T-cell (primary cell): Measurements from ENCODE around the gene ZNF236. TPM values are rescaled to one million over a fixed set of nuclear protein-coding genes. Genes with fewer than 3 reads are reported as not detected.

Source experiments
- ATAC-seq, 4 experiments: fragments of 200-7000 bp in 3 of 4; fragments of 150-1000 bp in 1 of 4; cut with Tn5 transposase; replicated peaks in 1 of 4; 1 replicate in 3 of 4; 2 replicates in 1 of 4; pipeline ENCODE4 v1.10.0; 2021; ENCODE audit warnings: moderate library complexity in 3 of 4, mild to moderate bottlenecking in 2 of 4, moderate number of reproducible peaks in 1 of 4
- CTCF ChIA-PET, 2 donors: fragments of 300-600 bp; sonication (Branson Sonifier 250); formaldehyde crosslinking; loops; one replicate each; lab custom pipeline; 2022; ENCODE audit warnings: antibody characterized with exemption in 2 of 2; lab: Charles Lee
- POLR2A ChIA-PET, 2 donors: fragments of 300-600 bp; sonication (Branson Sonifier 250); formaldehyde crosslinking; loops; one replicate each; lab custom pipeline; 2022; ENCODE audit warnings: antibody characterized with exemption in 2 of 2; lab: Charles Lee
- DNase-seq, 35 experiments: peaks; one replicate each; pipeline versions ENCODE4 v3.0.0 to v3.0.0-alpha.2; 2013 to 2023
- H3K27ac ChIP-seq: one replicate; pipeline ENCODE4 v1.5.1; 2013; ENCODE audit warnings: low read length
- H3K27me3 ChIP-seq, 2 experiments: replicated peaks in 1 of 2; 1 replicate in 1 of 2; 2 replicates in 1 of 2; pipeline versions ENCODE4 v1.6.1 to v1.7.0; 2013; ENCODE audit warnings: low read length in 1 of 2, mixed read lengths in 1 of 2; ENCODE audit not compliant: control insufficient read depth in 2 of 2, insufficient read depth in 2 of 2; ENCODE audit errors: extremely low read depth in 1 of 2
- H3K36me3 ChIP-seq, 2 donors: 1 replicate in 1 of 2; 2 replicates in 1 of 2; pipeline versions ENCODE4 v1.6.1 to v1.7.0; 2013; ENCODE audit warnings: low read length in 1 of 2; ENCODE audit not compliant: control insufficient read depth in 2 of 2, insufficient read depth in 1 of 2; ENCODE audit errors: extremely low read depth in 1 of 2
- H3K4me1 ChIP-seq, 2 experiments: 1 replicate in 1 of 2; 2 replicates in 1 of 2; pipeline versions ENCODE4 v1.6.1 to v1.7.0; 2013; ENCODE audit warnings: low read length in 2 of 2, mixed read lengths in 1 of 2; ENCODE audit not compliant: insufficient read depth in 2 of 2, control insufficient read depth in 1 of 2; ENCODE audit errors: extremely low read depth in 1 of 2
- H3K4me3 ChIP-seq, 2 donors: 1 replicate in 1 of 2; 2 replicates in 1 of 2; pipeline versions ENCODE4 v1.5.1 to v1.7.0; 2013; ENCODE audit warnings: mild to moderate bottlenecking in 2 of 2, low read length in 1 of 2, moderate library complexity in 1 of 2; ENCODE audit not compliant: control insufficient read depth in 1 of 2; ENCODE audit errors: extremely low read depth in 1 of 2
- H3K9me3 ChIP-seq: 2 replicates; pipeline ENCODE4 v1.7.0; 2013
- H3K27ac Mint-ChIP-seq, 2 donors: one replicate each; pipeline ENCODE4 v1.8.0; 2020 to 2021; ENCODE audit warnings: mild to moderate bottlenecking in 2 of 2, mixed read lengths in 2 of 2
- H3K27me3 Mint-ChIP-seq, 2 donors: one replicate each; pipeline ENCODE4 v1.8.0; 2021 to 2022; ENCODE audit warnings: mixed read lengths in 2 of 2
- H3K36me3 Mint-ChIP-seq: one replicate; pipeline ENCODE4 v1.8.0; 2021; ENCODE audit warnings: mixed read lengths
- H3K4me1 Mint-ChIP-seq, 3 donors: one replicate each; pipeline ENCODE4 v1.8.0; 2020 to 2022; ENCODE audit warnings: mixed read lengths in 3 of 3, mild to moderate bottlenecking in 1 of 3
- H3K4me3 Mint-ChIP-seq, 3 donors: one replicate each; pipeline ENCODE4 v1.8.0; 2020 to 2022; ENCODE audit warnings: mild to moderate bottlenecking in 3 of 3, mixed read lengths in 3 of 3, moderate library complexity in 3 of 3
- H3K9me3 Mint-ChIP-seq, 3 donors: one replicate each; pipeline ENCODE4 v1.8.0; 2020 to 2022; ENCODE audit warnings: mixed read lengths in 3 of 3
- WGBS: methylation state at CpG from one replicate; pipeline ENCODE4 v1.1.5; 2013; ENCODE audit warnings: missing lambda C conversion rate; ENCODE audit not compliant: insufficient coverage; 5-methylcytosine and 5-hydroxymethylcytosine counted together
- total RNA-seq, 35 experiments: library from RNA in 6 of 35; stranded (reverse) in 6 of 35; fragments of 120-200 nt in 1 of 35; gene quantifications; one replicate each; pipeline versions ENCODE4 v1.2.1 to v1.2.4 and lab custom pipeline; 2013 to 2026

The ZNF236 gene
- total RNA-seq, 5 donors from 2014 or later (not counting 1 experiment from before 2014, with no cell fraction given): 24.6 to 33.3 (median 28.4) TPM

GRCh38 chr18:76837071-76837470 is 14.7 kb downstream of the ZNF236 start:
- no peak overlapping the region for H3K27ac Mint-ChIP-seq
- no peak overlapping the region for H3K27ac ChIP-seq
- H3K9me3 Mint-ChIP-seq: no peaks in the 10 kb centered on the region
- H3K4me3 ChIP-seq: no peak overlapping the region
- peaks cover 7% of the 10 kb centered on the region for H3K36me3 Mint-ChIP-seq
- ChIA-PET CTCF (interaction anchor here in 1 of 2 donors (0.7 kb wide), 1 partner anchor 38 kb away, joined by 5 read pairs; no protein-coding TSS in a partner anchor), POLR2A (no interaction called here)
- H3K9me3 ChIP-seq: no peaks in the 10 kb centered on the region
- peaks cover 38 to 60% (median 42%) of the 10 kb centered on the region in 3 donors for H3K4me1 Mint-ChIP-seq
- no peaks in the 10 kb centered on the region for H3K27me3 ChIP-seq
- DNase-seq: no peak
- H3K4me3 Mint-ChIP-seq: no peak overlapping the region
- no peaks in the 10 kb centered on the region for H3K4me1 ChIP-seq
- no peaks in the 10 kb centered on the region for H3K36me3 ChIP-seq
- WGBS: no CpG with 5 or more reads among the region's 6 CpGs
- H3K27me3 Mint-ChIP-seq: no peaks in the 10 kb centered on the region
- no peak for ATAC-seq

DNA sequence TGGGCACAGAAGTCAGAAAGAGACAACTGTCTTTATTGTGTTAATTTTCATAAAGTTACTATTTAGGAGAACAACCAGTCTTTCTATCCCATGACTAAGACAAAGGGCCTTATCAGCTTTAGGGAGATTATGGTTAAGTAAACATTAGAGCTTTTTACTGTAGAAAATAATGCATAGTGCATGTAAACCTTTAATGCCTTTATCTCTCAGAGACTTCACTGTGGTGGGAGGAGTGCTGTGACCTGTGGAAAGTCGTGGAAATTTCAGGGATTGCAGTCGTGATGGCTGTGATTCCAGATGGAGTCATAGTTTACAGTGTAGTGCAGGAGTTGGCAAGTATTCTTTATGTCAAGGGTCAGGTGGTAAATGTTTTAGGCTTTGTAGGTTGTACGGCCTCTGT is 15.8 kb downstream of the ZNF236 start:
- Mint-ChIP-seq H3K27me3 (no peaks in the 10 kb centered on the region), H3K27ac (no peak overlapping the region), H3K4me1 (peaks cover 33 to 49% (median 37%) of the 10 kb centered on the region in 3 donors), H3K36me3 (peaks cover 4% of the 10 kb centered on the region), H3K9me3 (no peaks in the 10 kb centered on the region), H3K4me3 (no peak overlapping the region)
- Histone ChIP-seq H3K36me3 (no peaks in the 10 kb centered on the region), H3K4me1 (no peaks in the 10 kb centered on the region), H3K27me3 (no peaks in the 10 kb centered on the region), H3K27ac (no peak overlapping the region), H3K9me3 (no peaks in the 10 kb centered on the region), H3K4me3 (no peak overlapping the region)
- ATAC-seq (no peak), DNase-seq (no peak)
- WGBS: 87% methylated on average over 2 of the region's 3 CpGs
- ChIA-PET CTCF (interaction anchor here in 1 of 2 donors (0.7 kb wide), 1 partner anchor 14 kb away, joined by 3 read pairs; no protein-coding TSS in a partner anchor), POLR2A (no interaction called here)

DNA sequence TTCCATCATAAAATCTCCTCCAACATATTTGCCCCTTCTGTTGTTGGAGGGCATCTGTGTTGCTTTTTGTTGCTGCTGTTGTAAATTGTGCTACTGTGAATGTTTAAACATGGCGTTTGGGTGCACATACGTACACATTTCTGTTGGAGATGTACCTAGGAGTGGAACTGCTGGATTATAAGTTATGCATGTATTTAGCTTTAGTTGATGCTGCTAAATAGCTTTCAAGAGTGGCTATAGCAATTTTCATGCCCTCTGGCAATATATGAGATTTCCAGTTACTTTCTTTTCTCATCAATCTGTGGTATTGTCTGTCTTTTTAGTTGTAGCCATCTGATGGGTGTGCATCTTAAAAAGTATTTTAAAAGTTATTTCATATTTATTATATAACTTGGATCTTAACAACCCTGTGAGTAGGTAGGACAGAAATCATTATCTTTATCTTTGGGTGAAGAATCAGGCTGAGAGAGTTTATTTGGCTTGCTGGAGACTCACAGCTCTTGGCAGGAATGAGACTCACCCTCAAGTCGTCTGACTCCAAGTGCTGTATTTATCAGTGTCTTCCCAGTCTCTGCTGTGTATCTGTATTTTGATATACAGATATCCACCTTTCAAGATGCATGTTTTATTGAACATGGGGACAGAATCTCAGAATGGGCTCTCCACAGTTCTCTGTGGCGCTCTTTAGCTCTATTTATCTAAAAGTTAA is 16.9 kb downstream of the ZNF236 start:
- POLR2A ChIA-PET: no interaction called here
- Mint-ChIP-seq H3K36me3 (peaks cover 4% of the 10 kb centered on the region), H3K27ac (no peak overlapping the region), H3K4me1 (peaks cover 33 to 50% (median 39%) of the 10 kb centered on the region in 3 donors), H3K4me3 (no peak overlapping the region), H3K9me3 (no peaks in the 10 kb centered on the region), H3K27me3 (no peaks in the 10 kb centered on the region)
- H3K36me3 ChIP-seq: no peaks in the 10 kb centered on the region
- H3K27ac ChIP-seq: no peak overlapping the region
- H3K4me3 ChIP-seq: no peak overlapping the region
- no peaks in the 10 kb centered on the region for H3K4me1 ChIP-seq
- CTCF ChIA-PET: no interaction called here
- WGBS: no CpG with 5 or more reads among the region's 4 CpGs
- no peaks in the 10 kb centered on the region for H3K9me3 ChIP-seq
- DNase-seq (no peak), ATAC-seq (no peak)
- H3K27me3 ChIP-seq: no peaks in the 10 kb centered on the region

DNA sequence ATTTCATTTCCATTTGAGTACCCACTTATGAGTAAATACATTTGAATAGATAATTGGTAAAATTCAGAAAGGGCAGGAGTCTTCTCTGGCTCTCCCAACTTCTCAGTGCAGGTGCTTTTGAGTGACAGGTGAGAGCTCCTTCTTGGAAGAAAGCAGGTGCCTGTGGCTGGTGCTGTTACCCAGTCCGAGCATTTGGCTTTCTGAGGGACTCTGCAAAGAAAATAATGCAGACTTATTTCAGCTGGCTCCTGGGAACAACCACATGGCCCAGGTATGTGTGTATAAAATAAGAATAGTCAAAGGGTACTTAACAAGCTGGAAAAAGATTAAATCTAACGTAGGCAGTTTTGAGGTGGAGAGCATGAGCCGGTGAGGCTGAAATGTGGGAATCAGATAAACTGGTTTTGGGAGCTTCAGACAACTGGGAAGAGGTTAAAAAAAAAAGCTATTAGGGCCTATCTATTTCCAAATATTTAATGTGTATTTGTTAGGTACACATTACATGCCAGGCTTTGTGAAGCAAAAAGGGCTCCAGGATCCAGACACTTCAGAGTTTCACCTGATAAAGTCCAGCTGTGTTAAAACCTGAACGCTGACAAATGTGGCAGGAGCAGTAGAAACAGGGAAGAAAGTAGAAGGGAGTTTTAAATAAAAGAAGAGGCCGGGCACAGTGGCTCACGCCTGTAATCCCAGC is 20.6 kb downstream of the ZNF236 start:
- H3K9me3 ChIP-seq: no peaks in the 10 kb centered on the region
- no peaks in the 10 kb centered on the region for H3K27me3 ChIP-seq
- DNase-seq (no peak), ATAC-seq (no peak)
- Mint-ChIP-seq H3K9me3 (no peaks in the 10 kb centered on the region), H3K27me3 (no peaks in the 10 kb centered on the region), H3K4me1 (peaks cover 31 to 48% (median 39%) of the 10 kb centered on the region in 3 donors), H3K36me3 (no peaks in the 10 kb centered on the region), H3K4me3 (no peak overlapping the region), H3K27ac (no peak overlapping the region)
- CTCF ChIA-PET: interaction anchor here in 1 of 2 donors (0.6 kb wide), 1 partner anchor 154 kb away, joined by 7 read pairs; no protein-coding TSS in a partner anchor
- peaks cover 0 to 2% of the 10 kb centered on the region in 2 experiments for H3K4me1 ChIP-seq
- H3K36me3 ChIP-seq: no peaks in the 10 kb centered on the region
- 100% methylated on average over 4 of the region's 6 CpGs for WGBS
- H3K27ac ChIP-seq: no peak overlapping the region
- no peak overlapping the region for H3K4me3 ChIP-seq
- POLR2A ChIA-PET: interaction anchor here (0.5 to 0.7 kb wide), 2 partner anchors 22 to 44 kb away, joined by 3 read pairs; no protein-coding TSS in a partner anchor

- H3K27ac ChIP-seq: no peak overlapping the region
- peaks cover 27 to 42% (median 34%) of the 10 kb centered on the region in 3 donors for H3K4me1 Mint-ChIP-seq
- H3K4me3 Mint-ChIP-seq: no peak overlapping the region
- H3K27me3 Mint-ChIP-seq: no peaks in the 10 kb centered on the region
- WGBS: 96% methylated on average over 3 of the region's 4 CpGs
- H3K9me3 ChIP-seq: no peaks in the 10 kb centered on the region
- H3K27ac Mint-ChIP-seq: no peak overlapping the region
- no peaks in the 10 kb centered on the region for H3K9me3 Mint-ChIP-seq
- POLR2A ChIA-PET: interaction anchor here in 1 of 2 donors (0.7 kb wide), 1 partner anchor 721 kb away, joined by 5 read pairs; no protein-coding TSS in a partner anchor
- no peak for ATAC-seq
- no peak for DNase-seq
- CTCF ChIA-PET: interaction anchor here in 1 of 2 donors (0.7 kb wide), 1 partner anchor 405 kb away, joined by 4 read pairs; no protein-coding TSS in a partner anchor
- no peaks in the 10 kb centered on the region for H3K27me3 ChIP-seq
- peaks cover 0 to 2% of the 10 kb centered on the region in 2 experiments for H3K4me1 ChIP-seq
- no peaks in the 10 kb centered on the region for H3K36me3 ChIP-seq
- no peak overlapping the region for H3K4me3 ChIP-seq
- no peaks in the 10 kb centered on the region for H3K36me3 Mint-ChIP-seq
These were observed 21.8 kb downstream of the ZNF236 start for GRCh38 chr18:76844144-76844543.

- no peaks in the 10 kb centered on the region for H3K27me3 ChIP-seq
- H3K27ac ChIP-seq: no peak overlapping the region
- 86% methylated on average over 2 of the region's 4 CpGs for WGBS
- ChIA-PET POLR2A (interaction anchor here in 1 of 2 donors (0.6 kb wide), 1 partner anchor 224 kb away, joined by 3 read pairs; no protein-coding TSS in a partner anchor), CTCF (no interaction called here)
- Mint-ChIP-seq H3K9me3 (no peaks in the 10 kb centered on the region), H3K4me1 (peaks cover 31 to 45% (median 39%) of the 10 kb centered on the region in 3 donors), H3K27me3 (no peaks in the 10 kb centered on the region), H3K36me3 (peaks cover 2% of the 10 kb centered on the region), H3K4me3 (no peak overlapping the region), H3K27ac (no peak overlapping the region)
- no peaks in the 10 kb centered on the region for H3K36me3 ChIP-seq
- ATAC-seq: no peak
- H3K4me1 ChIP-seq: peaks cover 0 to 6% of the 10 kb centered on the region in 2 experiments
- DNase-seq: no peak
- H3K4me3 ChIP-seq: no peak overlapping the region
- H3K9me3 ChIP-seq: no peaks in the 10 kb centered on the region
These were observed 22.6 kb downstream of the ZNF236 start for GRCh38 chr18:76844742-76845477.
